Right forelimb (tissue), 1 donor: ENCODE data around the gene CFAP54.
"Not testable (repeated sequence)": the region's sequence is repeated elsewhere in the genome, so short reads cannot be mapped to it uniquely, and the experiment has no call there.

Experiments used
- DNase-seq: peaks from one replicate; pipeline ENCODE4 v3.0.0-alpha.2; 2018

The CFAP54 gene

DNA sequence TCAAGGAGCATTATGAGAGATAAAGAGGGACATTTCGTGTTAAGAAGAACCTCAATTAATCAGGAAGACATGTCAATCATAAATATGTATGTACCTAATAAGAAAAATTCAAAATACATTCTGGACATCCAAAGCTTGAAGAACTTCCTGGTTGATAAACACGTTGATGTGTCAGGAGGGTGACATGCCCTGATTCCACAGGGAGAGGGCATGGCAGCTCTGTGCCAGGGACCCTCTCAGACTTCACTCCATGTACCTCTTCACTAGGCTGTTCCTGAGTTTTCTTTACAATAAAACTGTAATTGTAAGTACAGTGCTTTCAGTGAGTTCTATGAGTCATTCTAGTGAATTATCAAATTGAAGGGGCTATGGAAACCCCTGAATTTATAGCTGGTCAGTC is 163.5 kb downstream of the CFAP54 start:
- no peak for DNase-seq

DNA sequence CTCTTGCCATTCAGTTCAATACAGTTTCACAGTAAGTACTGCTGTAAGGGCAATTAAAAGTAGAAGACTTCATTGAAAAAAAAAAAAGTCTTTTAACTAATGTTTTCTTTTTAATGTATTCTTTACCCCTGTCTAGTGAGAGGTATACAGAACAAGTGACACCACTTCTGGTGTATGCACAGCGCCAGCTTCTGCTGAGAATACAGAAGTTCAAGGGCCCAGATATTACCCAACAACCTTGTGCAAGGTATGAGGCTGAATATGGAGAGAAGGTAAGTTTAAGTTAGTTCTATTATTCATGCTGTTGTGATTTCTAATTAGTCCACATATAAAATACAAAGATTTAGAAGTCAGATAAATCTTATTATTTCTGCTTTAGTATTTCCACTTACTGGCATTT is 168.7 kb downstream of the CFAP54 start:
- DNase-seq: no peak

DNA sequence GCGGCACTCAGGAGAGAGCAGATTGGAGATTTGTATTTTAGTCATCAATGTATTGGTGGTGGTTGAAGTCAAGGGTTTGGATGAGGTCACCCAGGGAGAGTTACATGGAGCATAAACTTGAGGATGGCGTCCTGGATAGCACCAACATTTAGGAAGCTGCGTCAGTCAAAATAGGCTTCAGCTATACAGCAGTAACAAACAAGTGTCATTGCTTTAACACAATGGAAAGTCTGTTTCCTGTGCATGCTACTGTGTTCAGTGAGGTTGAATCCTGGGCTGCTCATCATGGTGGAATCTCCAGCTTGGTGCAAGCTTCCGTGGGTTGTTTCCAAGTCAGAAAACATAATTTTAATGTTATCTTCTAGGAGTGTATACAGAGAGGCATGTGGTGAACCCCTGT is 180.4 kb downstream of the CFAP54 start:
- no peak for DNase-seq

DNA sequence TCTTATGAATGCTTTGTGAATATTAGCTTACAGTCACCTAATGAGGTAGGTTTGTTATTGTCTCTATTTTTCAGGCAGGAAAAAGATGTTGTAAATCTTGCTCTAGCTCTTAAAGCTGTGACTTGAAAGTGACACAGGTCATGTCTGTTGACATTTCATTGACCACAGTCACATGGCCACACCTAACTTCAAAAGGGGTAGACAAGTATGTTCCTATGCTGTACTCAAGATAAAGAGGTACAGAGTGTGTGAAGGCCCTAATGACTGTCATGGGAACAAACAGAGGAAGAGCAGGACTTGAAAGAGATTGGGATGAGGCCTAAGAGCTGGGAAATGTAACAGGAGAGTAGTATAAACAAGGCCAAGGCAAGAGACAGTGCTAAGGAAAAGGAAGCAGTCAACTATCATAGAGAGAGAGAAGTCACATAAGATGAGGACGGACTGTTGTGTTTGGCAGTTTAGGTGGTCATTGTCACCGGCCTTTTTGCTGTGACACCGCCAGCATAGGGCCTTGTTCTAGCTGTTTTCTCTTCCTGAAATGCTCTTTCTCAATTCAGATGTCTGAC is 181.0 kb downstream of the CFAP54 start:
- no peak for DNase-seq

DNA sequence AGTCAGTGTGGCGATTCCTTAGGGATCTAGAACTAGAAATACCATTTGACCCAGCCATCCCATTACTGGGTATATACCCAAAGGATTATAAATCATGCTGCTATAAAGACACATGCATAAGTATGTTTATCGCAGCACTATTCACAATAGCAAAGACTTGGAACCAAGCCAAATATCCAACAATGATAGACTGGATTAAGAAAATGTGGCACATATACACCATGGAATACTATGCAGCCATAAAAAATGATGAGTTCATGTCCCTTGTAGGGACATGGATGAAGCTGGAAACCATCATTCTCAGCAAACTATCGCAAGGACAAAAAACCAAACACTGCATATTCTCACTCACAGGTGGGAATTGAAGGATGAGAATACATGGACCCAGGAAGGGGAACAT is 186.1 kb downstream of the CFAP54 start:
- DNase-seq: not testable (repeated sequence)

DNA sequence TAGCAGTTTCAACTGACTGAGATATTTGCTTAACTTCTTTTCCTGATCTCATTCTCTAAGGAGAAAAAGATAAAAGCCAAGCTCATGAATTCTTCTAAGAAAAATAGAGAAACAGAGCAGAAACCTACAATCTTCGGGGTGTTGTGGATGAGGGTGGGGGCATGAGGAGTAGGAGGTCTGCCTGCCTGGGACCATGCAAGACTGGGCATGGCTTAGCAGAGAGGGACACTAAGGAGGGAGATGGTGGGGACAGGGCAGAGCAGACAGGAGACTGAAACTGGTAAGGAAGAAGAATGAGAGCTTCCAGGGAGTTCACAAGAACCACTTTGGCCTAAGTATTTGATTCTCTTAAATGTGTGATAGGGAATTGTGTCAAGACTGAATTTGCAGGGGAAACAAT is 188.0 kb downstream of the CFAP54 start:
- DNase-seq: no peak

DNA sequence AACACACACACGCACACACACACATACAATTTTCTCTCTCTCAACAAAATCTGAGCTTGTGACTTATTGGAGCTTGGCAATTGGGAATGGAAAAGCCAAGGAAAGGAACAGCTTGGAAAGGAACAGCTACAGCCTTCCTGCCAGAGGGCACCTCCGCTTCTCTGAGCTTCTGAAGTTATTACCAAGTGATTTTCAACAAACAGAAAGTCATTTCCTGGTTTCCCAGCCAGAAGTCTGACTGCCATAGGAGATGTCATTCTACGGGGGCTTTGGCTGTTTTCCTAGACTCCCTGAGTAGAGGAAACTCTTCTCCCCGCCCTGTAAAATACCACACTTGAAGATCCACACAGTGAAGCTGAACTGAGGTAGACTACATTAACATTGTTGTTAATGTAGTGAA is 198.3 kb downstream of the CFAP54 start:
- DNase-seq: no peak

DNA sequence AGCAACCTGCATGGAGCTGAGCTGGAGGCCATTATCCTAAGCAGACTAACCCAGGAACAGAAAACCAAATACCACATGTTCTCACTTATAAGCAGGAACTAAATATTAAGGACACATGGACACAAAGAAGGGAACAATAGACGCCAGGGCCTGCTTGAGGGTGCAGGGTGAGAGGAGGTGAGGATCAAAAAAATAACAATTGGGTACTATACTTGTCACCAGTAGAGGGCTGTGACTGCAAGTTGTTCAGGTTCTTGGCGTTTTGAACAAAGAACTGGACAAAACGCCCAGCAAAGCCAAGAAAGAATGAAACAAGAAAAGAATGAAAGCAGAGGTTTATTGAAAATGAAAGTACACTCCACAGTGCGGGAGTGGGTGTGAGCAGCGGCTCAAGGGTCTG is 209.1 kb downstream of the CFAP54 start:
- DNase-seq: no peak

DNA sequence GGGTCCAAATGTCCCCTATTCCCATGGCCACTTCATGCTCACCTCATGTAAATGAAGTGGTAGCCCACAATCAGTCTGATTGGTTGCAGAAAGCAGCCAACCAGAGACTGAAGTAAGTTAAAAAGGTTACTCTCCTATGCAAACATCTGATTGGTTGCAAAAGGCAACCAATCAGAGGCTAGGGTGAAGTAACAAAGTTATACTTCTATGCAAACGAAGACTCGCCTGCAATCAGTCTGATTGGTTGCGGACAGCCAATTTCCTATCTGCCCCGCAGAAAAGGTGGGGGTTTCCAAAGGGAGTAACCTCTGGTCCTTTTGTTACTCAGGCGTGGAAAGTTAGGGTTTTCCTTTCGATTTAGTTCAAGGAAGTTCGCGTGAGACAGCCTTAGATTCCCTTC is 209.6 kb downstream of the CFAP54 start:
- no peak for DNase-seq

DNA sequence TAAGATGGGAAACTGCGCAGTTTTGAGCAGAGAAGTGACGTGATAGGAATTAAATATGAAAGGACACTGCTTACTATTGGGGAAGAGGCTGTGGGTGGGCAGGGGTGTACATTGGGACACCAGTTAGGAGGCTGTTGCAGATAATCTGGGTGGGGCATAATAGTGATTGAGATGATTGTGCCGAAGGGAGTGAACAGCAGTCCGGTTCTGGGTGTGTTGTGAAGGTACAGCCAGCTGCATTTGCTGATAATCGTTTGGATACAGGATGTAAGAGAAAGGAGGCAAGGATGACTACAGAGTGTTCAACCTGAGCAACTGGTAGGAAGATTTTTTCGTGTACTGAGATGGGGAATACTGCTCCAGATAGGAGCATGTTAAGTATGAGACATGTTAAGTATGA is 212.5 kb downstream of the CFAP54 start:
- DNase-seq: no peak

DNA sequence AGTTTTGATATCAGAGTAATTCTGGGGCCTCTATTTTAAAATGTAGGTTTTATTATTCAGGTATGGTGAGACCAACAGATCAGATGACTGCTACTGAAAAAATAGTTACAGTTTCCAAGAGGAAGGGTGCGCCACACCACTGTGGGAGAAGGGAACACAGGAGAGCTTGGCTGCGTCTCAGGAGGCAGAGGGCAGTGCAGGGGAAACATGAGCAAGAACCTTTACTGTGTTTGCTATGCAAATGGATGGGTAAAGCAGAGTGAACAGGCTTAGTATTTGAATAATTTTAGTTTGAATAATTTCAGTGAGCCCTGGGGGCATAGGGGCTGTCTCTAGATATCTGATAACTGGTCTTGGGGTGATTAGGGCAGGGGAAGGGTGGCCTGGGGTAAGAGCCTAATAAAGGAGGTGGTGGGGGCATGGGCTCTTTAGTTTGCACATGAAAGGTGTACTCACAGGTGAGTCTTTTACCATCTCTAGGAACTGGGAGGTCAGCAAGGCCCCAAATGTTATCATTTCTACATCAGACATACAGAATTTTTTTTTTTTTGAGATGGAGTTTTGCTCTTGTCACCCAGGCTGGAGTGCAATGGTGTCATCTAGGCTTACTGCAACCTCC is 220.9 kb downstream of the CFAP54 start:
- no peak for DNase-seq

DNA sequence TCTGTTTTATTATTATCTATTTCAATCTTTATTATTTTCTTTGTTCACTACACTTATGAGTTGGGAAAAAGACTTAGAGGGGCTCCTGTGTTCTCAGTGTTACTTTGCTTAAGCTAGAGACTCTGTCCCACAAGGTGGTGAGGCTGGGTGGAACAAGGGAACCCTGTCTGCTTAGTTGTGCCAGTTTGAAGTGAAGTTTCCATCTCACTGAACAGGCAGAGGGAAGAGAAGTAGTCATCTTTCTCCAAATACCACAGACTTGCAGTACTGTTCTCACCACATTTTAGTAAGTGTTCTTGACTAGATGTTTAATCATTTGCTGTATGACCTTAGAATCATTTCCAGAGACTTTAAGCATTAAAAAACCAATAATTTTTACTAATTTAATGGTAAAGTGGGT is 222.0 kb downstream of the CFAP54 start:
- DNase-seq: no peak

DNA sequence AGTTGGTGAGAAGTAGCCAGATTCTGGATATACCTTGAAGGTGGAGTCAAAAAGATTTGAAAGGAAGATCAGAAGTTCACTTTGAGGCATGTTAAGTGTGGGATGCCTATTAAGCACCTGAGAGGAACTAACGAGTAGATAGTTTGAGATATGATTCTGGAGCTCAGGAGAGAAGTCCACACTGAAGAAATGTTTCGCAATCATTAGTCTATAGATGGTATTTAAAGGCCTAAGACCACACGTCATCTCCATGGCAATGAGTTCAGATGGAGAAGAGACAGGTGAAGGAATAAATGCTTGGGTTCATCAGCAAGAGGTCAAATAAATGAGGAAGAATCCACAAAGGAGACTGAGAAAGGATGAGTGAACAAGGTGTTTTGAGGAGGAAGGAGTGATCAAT is 224.8 kb downstream of the CFAP54 start:
- no peak for DNase-seq

DNA sequence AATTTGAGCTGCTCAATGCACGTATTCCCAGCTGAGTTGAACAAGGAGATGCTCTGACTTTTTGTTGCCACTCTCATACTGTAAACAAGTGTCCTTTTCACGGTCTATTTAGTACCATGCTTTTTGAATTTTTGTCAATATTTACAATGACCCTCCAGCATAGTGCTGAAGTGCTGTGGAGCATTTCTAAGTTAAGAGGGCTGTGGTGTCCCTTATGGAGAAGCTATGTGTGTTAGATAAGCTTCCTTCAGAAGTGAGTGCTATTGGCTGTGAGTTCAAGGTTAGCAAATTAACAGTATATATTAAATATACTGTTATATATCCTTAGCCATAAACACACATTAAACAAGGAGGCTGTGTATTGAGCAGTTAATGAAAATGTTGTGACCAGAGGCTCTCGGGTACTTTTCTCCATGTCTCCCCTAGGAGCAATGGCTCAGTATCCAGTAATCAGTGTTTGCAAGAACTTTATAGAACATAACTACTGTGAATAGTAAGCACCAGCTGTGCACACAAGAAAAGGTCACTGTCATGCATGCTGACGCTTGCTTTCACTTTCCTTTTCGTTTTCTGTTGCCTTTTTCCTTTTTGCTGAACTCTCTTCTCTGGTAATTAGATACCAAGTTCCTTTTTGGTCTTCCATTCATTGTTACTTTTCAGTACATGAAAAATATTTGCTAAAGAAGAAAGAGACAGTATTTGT is 230.4 kb downstream of the CFAP54 start:
- no peak for DNase-seq

DNA sequence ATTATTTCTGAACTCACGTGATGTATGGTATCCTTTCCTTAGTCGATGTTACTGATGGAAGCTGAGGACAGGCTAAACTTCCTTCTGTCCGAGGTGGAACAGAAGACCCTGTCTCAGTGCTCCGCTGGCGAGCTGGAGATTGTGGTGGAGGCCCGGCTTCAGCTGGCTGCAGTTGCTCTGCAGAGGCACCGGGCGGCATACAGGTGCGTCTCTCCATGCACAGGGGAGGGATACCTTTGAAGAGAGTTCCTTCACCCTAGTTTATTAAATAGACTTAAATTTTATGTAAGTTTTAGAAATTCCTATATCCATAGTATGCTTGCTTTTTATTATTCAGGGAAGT is 231.0 kb downstream of the CFAP54 start:
- no peak for DNase-seq

DNA sequence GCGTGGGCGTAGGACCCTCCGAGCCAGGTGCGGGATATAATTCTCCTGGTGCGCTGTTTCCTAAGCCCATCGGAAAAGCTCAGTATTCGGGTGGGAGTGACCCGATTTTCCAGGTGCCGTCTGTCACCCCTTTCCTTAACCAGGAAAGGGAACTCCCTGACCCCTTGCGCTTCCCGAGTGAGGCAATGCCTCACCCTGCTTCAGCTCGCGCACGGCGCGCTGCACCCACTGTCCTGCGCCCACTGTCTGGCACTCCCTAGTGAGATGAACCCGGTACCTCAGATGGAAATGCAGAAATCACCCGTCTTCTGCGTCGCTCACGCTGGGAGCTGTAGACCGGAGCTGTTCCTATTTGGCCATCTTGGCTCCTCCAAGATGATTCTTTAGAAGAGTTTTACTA is 240.1 kb downstream of the CFAP54 start:
- DNase-seq: not testable (repeated sequence)

DNA sequence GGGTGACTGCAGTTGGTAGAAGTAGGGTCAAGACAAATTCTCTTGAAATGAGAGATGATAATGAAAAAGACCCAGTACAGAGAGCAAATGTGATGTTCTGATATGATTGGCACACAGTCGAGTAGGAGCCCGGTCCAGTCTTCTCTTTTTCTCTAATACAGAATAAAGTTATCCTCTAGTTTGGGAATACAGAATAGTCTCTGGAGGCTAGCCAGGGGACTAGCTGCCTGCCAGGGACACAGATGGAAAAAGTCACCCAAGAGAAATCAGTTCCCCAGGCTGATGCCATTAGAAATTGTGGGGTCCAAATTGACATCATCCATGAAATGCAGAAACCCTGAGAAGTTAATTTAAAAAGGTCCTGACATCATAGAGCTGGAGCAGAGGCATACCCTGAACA is 240.5 kb downstream of the CFAP54 start:
- no peak for DNase-seq

DNA sequence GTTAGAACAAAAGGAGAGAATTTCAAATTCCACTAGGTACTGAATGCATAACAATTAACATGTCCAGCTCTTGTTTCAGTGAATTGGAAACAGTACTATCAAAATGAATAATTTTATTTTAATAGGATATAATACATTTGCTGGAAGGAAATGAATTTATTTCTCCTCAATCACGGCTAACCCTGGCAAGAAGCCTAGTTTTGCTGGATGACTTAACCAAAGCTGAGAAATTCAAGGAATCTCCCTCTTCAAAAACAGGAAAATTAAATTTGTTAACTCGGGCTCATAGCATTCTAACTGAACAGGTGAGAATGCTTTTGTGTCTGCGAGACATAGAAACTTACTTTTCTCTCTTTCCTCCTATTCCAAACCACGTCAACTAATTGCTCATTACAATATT is 254.2 kb downstream of the CFAP54 start:
- no peak for DNase-seq

DNA sequence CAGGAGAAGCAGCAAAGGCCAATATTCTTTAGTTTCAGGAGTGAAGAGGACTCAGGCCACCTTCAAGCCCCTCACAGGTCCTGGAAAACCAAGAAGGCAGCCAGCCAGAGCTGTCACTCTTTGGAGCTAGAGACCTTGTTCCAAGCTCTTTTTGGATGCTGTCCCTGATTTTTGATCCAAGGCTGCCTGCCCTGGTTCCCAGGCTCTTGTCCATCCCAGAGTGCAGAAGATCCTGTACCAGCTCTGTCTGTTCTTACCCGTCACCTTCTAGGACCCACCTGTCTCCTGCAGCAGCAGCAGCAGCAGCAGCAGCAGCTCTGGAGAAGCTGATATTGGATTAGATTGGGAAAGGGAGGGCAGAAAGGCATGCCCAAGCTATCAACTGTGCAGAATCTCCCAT is 260.6 kb downstream of the CFAP54 start:
- DNase-seq: no peak

DNA sequence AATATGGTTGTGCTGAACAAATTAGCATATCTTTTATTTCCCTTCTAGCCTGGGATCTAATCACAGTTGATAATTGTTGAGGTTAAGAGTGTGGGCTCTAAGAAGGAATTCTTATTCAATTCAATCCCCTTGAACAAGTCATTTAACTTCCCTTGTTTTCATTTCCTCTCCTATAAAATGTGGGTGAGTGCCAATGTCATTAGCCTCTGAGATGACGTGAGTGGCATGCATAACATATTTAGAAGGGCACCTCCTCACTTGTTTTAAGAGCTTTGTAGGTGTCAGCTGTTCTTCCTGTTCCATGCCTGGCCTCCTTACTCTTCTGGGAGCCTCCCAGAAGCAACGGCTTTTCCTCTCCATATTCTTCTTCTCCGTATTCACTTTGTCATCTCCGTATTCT is 262.2 kb downstream of the CFAP54 start:
- DNase-seq: no peak

DNA sequence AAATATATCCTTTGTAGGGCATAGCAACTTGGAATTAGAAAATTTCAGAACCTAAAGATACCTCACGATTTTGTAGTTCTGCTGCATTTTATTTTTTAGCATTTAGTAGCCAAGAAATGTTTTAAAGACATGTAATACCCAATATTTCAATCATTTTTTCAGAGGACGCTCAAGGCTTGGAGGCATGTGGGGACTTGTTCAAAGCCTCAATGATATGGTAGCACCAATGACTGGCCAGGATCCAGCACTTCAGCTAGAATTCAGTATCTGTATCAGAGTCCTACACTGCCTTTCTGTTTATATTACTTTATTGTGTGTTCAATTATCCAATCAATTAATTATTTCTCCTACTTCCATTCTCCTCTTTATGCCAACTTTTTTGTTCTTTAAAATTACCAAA is 262.8 kb downstream of the CFAP54 start:
- DNase-seq: no peak

DNA sequence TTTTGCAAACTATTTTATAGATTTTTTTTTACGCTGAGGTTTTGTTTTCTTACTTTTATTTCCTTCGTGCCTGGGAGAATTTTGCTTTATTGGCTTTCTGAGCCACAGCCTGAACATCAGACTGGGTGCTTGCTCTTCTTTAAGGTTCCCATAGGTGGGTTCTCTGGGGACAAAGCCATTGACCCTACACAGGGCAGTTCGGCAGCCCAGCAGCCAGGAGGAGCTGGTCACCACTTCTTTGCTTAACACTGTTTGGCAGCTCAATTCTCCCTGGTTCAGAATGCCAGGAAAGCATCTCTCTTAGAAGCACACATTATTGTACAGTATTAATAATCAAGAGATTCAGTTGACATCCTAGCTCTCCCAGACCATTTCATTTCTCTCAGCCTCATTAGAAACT is 276.9 kb downstream of the CFAP54 start:
- DNase-seq: no peak

DNA sequence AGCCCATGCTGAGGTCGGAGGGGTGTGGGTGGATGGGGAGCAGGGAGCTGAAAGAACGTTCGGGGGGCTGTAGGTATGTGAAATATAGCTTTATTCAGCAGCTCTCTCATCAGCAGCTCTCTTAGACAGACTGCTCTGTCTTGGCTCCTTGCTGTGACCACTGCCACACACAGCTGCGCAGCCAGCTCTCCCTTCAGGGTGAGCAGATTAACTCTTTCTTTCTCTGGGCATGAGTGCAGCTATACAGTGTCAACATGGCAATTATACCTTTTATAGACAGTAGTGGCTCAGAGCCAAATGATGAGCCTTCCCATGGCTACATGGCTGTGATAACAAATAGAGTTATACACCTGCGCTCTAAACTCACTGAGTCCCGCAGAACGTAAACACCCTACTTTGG is 280.0 kb downstream of the CFAP54 start:
- DNase-seq: no peak

DNA sequence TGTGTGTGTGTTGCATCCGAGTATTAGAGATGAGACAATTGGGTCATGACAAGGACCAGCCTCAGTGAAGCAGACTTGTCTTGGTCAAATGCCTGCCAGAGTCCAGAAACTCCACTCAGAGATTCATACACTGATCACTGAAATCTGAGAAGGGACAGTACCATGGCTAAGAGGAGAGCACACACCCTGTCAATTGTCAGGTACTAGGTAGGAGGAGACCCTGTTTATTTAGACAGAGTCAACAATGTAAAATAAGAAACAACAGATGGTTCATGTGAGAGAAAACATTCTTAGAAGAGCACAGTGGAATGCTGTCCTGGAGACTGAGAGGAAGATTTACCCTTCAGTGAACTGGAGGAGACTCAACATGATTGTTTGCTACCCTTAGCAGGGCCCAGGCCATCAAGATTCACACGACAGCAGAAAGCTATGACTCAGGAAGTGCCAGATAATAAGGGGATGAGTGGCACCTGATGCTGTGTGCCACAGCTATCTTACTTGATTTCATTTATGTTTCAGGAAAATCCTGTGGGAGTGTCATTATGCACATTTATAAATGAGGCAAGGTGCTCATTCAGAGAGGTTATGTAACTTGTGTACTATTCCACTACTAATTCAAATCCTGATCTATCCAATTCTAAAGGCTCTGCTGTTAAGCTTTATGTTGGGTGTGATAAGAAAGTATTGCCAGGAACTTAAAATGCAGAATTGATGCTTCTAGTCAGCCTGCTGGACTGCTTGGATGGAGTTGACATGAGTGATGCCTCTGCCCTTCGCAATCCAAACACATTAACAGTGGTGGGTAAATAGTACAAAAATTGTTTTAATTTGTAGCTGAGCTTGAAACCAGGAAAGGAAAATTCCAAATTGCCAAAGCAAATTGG is 281.1 kb downstream of the CFAP54 start:
- DNase-seq: no peak
